ENCODE results near the gene NDNF. TPM values are rescaled to one million over a fixed set of nuclear protein-coding genes. Genes with fewer than 3 reads are reported as not detected.

Gene NDNF, protein sequence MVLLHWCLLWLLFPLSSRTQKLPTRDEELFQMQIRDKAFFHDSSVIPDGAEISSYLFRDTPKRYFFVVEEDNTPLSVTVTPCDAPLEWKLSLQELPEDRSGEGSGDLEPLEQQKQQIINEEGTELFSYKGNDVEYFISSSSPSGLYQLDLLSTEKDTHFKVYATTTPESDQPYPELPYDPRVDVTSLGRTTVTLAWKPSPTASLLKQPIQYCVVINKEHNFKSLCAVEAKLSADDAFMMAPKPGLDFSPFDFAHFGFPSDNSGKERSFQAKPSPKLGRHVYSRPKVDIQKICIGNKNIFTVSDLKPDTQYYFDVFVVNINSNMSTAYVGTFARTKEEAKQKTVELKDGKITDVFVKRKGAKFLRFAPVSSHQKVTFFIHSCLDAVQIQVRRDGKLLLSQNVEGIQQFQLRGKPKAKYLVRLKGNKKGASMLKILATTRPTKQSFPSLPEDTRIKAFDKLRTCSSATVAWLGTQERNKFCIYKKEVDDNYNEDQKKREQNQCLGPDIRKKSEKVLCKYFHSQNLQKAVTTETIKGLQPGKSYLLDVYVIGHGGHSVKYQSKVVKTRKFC
- not detected for total RNA-seq

DNA sequence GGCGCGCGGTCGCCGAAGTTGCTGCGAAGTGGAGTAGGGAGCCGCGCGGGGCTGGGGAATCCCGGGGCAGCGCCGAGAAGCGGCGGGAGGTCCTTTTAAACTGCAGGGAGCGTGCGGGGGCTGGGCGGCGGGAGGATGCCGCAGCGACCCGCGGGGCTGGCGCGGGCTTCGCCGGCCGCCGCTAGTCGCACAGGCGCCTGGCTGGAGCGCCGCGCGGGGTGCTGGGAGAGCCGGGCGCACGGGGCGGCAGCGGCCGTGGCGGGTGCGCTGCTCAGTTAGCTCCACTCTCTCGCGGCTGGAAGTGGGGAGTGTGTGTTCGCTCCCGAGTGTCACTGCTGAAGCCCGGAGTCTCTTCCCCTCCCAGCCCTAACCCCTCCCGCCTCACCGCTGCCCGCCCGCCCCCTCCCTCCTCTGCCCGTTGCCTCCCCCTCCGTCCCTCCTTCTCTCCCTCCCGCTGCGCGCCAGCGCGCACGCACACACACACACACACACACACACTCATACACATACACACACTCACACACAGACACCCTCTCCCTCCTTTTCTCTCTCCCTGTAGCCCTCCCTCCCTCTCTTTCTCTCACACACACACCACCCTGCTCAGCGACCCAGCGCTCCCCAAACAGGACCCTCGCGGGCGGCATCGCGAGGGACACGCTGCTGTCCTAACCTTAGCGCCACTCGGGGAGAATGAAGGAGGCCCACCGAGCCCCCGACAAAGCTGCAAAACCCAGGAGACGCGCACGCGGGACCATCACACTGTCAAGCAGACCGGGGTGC is at the start of gene NDNF:
Gene NDNF (minus strand): TSS at position 312 of the 780 bp plus-strand sequence. CDS start 26,698 bp downstream, outside the sequence.
- no peak for DNase-seq

GRCh38 chr4:121119715-121120114 is 47.4 kb upstream of the NDNF start:
- no peak for DNase-seq

DNA sequence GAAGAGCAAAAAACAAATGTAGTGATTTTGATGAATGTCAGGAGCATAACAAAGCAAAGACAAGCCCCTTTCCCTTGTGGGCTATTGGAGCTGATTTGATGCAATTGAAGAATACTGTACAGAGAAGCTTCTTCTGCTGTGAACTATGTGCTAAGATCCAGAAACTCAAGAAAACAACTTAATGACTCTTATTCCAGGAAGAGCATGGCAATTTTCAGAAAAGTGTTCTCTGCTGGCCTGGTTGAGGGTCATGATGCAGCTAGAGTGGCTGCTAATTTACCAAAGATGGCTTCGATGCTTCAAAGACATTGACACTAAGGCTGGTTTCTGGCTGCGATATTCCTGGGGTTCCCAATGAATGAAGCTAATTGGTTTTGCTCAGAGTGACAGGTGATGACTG is 46.0 kb upstream of the NDNF start:
- DNase-seq = no peak

DNA sequence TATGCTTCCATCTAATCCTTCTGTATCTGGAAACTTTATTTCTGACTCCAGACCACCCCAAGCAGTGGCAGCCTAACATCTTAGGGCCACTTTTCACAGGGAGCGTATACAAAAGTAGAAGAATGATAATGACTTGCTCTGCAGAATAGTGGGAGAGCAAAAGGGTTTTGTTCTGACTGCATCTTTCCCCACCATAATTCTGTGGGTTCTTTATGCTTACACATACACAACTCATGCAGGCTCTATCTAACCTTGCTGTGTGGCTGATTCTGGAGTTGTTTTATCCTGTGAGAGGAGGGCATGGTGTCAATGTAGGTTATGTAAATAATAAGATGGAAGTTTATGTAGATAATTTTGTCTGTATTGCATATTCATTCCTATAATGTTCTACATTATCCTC is 42.4 kb upstream of the NDNF start:
- DNase-seq = no peak

- no peak for DNase-seq
Observed at GRCh38 chr4:121112530-121112929, 40.2 kb upstream of the NDNF start.

GRCh38 chr4:121108557-121108956 is 36.2 kb upstream of the NDNF start:
- DNase-seq = no peak

- no peak for DNase-seq
Observed at GRCh38 chr4:121107507-121107906, 35.2 kb upstream of the NDNF start.

DNA sequence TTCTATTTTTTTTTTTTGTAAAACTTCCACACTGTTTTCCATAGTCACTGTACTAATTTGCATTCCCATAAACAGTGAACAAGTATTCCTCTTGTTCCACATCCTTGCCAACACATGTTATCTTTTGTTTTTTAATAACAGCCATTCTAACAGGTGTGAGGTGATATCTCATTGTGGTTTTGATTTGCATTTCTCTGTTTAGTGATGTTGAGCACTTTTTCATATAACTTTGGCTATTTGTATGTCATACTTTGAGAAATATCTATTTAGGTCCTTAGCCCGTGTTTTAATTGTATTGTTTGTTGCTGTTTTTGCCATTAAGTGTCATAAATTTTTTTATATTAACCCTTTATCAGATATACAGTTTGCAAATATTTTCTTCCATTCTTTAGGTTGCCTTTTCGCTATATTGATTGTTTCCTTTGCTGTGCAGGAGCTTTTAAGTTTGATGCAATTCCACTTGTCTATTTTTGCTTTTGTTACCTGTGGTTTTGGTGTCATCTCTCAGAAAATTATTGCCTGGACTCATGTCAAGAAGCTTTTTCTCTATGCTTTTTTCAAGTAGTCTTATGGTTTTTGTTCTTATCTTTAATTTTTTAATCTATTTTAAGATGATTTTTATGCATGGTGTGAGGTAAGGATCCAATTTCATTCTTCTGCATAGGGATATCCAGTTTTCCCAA is 27.9 kb upstream of the NDNF start:
- no peak for DNase-seq

- no peak for DNase-seq
Observed at GRCh38 chr4:121098266-121098665, 25.9 kb upstream of the NDNF start.

GRCh38 chr4:121096629-121097028 is 24.3 kb upstream of the NDNF start:
- no peak for DNase-seq

- no peak for DNase-seq
Observed at GRCh38 chr4:121096191-121096590, 23.9 kb upstream of the NDNF start.

- no peak for DNase-seq
Observed at GRCh38 chr4:121094297-121094966, 22.1 kb upstream of the NDNF start.

DNA sequence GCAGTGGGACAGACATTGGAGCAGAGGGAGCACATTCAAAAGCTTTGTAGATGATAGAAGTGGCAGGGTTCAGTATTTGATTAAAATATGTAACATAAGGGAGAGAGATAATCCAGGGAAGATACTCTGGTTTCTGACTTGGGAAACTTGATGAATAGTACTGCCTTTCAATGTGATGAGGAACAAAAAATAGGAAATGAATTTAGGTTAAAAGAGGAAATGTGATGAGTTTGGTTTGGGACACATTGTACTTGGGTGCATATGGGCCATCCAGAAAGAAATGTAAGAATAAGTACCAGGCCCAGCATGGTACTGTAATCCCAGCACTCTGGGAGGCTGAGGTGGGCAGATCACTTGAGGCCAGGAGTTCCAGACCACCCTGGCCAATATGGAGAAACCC is 20.9 kb upstream of the NDNF start:
- DNase-seq = no peak

DNA sequence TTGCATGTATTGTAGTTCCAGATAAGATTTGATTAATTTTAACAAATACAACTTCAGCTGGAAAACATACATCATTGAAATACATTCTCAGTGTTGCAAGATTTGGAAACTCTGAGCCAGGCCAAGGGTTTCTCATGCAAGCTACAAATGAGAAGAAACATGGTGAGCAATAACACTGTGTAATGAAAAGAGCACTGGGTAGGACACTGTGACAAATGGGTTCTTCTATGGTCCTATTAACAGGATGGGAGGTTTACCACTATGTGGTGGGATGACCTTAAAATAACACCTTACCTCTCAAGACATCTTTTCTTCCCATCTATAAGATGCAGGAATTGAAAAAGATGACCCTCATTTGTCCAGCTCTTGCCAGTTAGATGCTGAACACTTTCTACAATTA is 19.6 kb upstream of the NDNF start:
- no peak for DNase-seq

GRCh38 chr4:121088867-121089266 is 16.5 kb upstream of the NDNF start:
- no peak for DNase-seq

DNA sequence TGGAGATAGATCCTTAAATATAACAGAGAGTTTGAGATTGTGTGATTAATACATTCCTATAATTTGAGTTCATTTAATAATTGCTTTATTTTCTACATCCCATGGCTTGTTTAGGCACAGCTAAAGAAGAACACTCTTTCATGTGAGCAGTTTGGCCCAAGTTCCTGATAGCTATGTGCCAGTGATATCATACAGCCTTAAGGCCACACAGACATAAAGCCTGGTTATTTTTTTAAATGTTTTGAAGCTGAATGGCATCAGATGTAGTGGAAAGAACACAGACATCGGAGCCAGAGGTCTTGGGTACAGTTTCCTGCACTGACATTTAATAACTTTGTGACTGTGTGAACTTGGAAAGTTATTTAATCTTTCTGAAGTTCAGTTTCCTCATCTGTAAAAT is 7.0 kb upstream of the NDNF start:
- no peak for DNase-seq

DNA sequence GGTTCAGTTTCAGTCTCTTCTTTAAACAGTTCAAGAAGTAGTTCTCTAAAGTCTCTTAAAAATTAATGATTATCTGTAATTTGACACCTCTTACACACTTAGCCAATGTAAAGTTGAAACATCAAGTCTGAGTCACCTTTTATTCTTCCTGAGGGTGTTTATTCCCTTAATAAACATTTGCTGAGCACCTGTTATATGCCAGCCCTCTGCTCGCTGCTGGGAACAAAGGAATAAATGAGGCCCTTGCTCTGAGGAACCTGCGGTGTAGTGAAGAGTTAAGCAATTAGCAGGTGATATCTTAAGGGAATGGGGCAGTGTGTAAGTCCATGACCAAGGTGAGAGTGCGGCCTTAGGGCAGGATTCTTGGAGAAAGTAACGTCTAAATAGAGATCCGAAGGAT is 5.2 kb upstream of the NDNF start:
- DNase-seq = no peak

DNA sequence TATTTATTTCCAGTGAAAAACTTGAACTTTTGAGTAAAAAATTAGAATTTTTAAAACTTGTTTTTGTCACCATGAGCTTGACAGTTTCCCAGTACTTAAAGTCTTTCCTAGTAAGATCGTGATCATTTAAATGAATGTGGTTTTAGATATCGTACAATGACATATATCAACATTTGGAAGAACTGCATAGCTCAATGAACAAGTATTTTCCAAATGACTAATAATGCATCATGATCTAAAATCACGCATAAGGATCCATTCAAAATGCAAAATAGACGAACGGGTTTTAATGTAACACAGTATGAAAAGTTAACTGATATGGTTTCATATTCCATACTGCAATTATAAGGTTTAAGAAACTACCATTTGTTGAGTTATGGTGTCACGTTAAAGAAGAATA is 4.1 kb upstream of the NDNF start:
- DNase-seq = no peak

DNA sequence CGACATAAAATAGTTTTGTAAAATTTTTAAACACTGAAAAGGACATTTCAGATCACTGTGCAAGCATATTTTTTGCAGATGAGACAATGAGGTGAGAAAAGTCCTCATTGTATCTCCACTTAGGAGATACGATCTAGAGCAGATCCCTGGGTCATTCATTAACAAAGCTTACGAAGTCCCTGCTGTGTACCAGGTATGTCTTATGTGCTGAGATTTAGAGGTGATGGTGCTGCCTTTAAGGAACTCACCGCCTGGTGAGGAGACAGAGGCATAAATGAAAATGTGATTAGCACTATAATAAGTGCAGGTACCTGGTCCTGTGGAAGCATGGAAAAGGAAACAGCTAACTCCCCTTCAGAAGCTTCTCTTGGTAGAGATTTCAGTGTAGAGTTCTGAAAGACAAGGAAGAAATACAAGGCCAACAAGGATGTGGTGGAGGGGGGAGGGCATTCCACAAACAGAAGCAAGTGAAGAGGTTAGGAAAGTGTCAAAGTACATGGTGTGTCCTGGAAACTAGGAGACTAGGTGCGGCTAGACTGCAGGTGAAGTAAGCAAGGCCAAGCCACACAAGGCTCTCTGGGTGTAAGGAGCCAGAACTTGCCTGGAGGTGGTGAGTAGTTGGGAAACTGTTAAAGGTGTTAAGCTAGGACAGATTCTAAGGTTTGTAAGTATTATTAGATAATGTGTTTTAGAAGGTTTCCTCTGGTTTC is 1.5 kb upstream of the NDNF start:
- DNase-seq = no peak

DNA sequence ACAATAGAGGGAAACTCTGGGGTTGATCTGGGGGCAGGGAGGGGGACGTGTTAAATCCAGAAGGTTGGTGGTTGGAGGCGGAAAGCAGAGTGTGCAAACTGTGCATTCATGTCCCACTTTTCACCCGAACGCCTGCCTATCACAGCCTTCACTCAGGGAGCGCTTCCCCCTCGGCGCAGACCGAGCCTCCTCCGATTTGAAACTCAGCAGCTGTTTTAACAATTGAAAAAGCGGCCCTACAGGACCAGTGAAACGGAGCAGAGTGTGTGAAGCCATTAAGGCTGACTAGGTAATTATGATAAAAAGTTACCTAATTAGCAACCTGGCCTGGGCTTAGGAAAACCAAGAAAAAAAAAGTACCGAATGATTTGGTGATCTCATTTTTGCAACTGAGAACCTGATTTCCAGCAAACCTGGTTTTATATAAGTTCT is 685 bp upstream of the NDNF start:
- no peak for DNase-seq

GRCh38 chr4:121071640-121072223 is 603 bp downstream of the NDNF start:
- DNase-seq = no peak
